DMS 273 treated with DMSO at 0.1 percent for 48 hours (cell line): ENCODE results near the gene TMPRSS4.

Experiments used
- DNase-seq: peaks from one replicate; lab custom pipeline; 2025; lab: John Stamatoyannopoulos, UW

Gene TMPRSS4

GRCh38 chr11:118155776-118156530 lies 79.1 kb downstream of the TMPRSS4 start:
- no peak for DNase-seq

DNA sequence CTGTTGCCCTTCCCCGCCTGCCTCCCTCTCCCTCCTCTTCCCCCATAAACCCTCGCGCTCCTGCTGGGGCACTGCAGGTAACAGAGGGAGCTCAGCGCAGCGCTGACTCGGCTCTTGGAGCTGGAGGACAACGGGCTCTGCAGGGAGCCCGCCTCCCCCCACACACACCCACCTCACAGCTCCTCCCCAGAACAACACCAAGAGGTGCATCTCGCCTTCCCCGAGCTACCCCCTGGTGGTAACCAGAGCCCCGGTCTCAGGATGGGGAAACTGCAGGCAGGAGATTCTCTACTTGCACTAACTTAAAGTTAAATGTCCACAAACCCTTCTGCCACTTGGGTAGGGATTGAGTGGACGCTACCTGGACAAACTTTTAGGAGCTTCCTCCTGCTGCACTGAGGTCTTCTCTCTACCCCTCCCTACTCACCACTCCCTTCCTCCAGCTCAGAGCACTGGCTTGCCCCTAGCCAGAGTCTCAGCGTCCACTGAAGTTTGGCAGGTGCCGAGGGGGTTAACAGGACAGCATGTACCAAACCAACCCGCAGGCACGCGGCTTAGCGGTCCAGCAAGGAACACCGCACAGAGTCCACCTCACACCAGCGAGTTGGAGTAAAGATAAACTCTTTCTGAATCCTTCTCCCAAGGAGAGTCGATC lies 79.8 kb downstream of the TMPRSS4 start:
- no peak for DNase-seq

DNA sequence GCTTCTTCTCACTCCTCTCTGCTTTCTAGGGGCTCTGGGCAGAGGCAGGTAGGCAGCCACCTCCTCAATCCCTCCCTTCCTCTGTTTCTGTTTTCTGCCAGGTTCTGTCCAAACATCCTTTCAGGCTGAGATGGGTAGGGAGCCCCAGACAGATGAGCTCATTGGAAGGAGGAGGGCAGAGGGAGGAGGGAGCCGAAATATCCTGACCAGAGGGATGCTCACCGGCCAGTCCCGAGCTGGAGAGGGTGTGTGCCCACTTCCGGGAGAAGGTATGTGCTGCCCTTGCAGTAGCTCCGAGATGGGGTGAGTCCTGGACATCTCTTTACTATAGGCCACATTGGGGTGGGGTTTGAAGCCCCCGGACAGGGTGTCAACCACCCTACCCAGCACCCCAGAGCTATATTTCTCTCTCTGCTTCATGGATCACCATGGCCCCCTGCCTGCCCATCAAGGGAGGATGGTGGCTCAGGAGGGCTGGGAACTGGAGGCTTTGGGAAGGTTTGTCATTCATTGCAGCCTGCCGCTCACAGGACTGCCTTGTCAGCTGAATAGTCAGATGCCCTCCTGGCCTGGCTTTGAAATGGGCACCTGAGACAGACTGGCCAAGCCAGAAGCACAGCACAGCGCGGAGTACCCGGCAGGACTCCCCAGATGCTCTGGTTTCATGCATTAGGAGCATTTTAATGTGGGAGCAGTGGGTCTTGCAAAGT lies 80.5 kb downstream of the TMPRSS4 start:
- no peak for DNase-seq

- DNase-seq = no peak
Measured at GRCh38 chr11:118161786-118162185, 84.9 kb downstream of the TMPRSS4 start.

GRCh38 chr11:118162846-118163245 lies 86.0 kb downstream of the TMPRSS4 start:
- DNase-seq = no peak

- DNase-seq = no peak
Measured at GRCh38 chr11:118163494-118163893, 86.6 kb downstream of the TMPRSS4 start.

- DNase-seq = no peak
Measured at GRCh38 chr11:118164885-118165284, 88.0 kb downstream of the TMPRSS4 start.

- no peak for DNase-seq
Measured at GRCh38 chr11:118166641-118167040, 89.8 kb downstream of the TMPRSS4 start.

GRCh38 chr11:118167253-118167652 lies 90.4 kb downstream of the TMPRSS4 start:
- no peak for DNase-seq

- DNase-seq = no peak
Measured at GRCh38 chr11:118167906-118168305, 91.0 kb downstream of the TMPRSS4 start.

DNA sequence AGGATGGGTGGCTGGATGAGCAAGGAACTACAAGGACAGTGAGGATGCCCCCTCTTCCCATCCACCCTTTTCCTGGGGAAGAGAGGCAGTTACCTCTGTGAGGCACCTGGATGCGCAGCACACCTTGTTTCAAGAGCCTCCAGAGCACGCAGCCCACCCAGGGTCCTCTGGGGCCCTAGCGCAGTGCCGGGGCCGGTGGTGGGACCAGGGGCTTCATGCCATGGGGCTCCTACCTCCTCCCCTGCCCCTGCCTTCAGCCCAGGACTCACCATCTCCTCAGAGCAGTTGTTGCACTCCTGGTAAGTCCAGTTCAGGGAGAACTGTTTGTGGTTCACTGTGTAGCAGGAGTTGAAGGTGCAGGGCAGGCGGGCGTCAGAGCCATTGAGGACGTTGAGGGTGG lies 91.4 kb downstream of the TMPRSS4 start:
- DNase-seq = no peak

- no peak for DNase-seq
Measured at GRCh38 chr11:118168751-118169150, 91.9 kb downstream of the TMPRSS4 start.

GRCh38 chr11:118169300-118170140 lies 92.6 kb downstream of the TMPRSS4 start:
- no peak for DNase-seq

DNA sequence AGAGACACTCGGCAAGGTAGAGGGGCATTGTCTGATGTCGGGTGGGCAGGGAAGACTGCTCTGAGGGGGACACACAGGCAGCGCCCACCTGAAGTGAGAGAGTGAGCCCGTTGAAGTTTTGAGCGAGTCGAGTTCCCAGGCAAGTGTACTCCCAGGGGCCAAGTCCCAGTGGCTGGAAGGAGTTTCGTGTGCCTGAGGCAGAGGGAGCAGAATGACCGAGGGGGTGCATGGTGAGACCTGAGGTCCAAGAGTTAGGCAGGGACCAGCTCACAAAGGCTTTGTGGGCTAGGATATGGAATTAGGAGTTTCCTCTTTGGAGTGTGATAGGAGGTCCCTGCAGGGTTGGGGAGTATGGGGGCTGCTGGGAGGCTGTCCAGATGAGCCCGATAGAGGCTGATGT lies 93.4 kb downstream of the TMPRSS4 start:
- no peak for DNase-seq

DNA sequence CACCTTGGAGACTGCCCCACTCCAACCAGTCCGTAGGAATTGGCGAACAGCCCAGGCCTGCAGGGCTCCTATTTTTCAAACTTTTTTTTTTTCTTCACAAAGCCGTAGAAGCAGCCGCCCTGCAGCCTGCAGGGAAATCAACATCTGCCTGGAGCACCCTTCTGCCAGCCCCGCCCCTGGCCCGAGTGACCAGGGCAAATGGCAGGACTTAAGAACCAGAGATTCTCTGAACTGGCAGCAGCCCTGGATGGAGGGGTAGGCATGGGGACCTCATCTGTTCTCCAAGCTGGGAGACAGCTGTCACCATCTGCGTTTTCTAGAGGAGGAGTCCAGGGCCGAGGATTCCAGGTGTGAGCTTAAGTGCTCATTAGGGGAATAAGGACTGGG lies 94.0 kb downstream of the TMPRSS4 start:
- DNase-seq = no peak
